PC-3 (cell line): Measurements from ENCODE around the gene RBM20.

ENCODE experiments used
- CTCF ChIP-seq: fragments of 300-600 bp; sonication (generic); conservative IDR thresholded peaks from 2 replicates; pipeline ENCODE4 v1.5.1; 2017; ENCODE audit warnings: antibody characterized with exemption, low read depth, mild to moderate bottlenecking, low read length
- EZH2phosphoT487 ChIP-seq: fragments of 300-600 bp; sonication (generic); IDR thresholded peaks from 2 replicates; pipeline ENCODE4 v1.6.1; 2018; ENCODE audit warnings: mild to moderate bottlenecking, antibody characterized with exemption, low read length, borderline replicate concordance

- no peak for TF ChIP-seq CTCF
- no peak for TF ChIP-seq EZH2phosphoT487
These were observed 104.8 kb downstream of the RBM20 start for GRCh38 chr10:110748970-110749369.
